NCI-H146 treated with DMSO at 0.1 percent for 48 hours (cell line): ENCODE results near the gene THBS1.

Experiments used
- DNase-seq: peaks from one replicate; lab custom pipeline; 2025; ENCODE audit not compliant: unreplicated experiment; lab: John Stamatoyannopoulos, UW

Gene THBS1

DNA sequence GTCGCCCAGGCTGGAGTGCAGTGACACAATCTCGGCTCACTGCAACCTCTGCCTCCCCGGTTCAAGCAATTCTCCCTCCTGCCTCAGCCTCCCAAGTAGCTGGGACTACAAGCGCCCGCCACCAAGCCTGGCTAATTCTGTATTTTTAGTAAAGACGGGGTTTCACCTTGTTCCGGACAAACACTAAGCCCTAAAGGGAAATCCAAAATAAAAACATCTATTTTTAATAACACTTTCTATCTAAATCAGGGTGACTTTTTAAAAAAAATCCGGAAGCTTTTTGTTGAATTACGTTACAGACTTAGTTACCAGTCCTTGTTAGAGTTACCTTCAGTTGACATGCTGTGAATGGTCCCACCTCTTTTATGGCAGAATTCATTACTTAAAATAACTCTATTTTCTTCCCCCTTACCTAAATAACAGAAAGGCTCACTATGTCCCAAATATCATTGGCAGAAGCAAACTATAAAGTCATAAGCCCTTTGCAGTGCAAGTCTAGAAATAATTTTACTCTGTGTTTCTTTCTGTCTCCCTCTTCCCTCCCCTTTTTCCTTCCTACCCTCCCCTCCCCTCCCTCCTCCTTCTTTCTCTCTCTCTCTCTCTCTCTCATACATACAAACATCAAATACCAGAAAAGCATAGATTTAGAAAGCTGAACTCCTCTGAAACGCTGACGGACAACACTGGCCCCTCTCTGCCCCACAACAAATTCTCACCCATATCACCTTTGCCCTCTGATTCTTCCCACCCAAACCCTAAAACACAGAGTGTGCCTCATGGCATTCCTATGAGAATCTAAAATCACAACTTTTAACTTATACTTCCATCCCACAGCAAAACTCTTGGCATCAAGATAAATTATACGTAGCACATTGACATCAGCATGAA, 18.3 kb downstream of the THBS1 start:
- DNase-seq = no peak

DNA sequence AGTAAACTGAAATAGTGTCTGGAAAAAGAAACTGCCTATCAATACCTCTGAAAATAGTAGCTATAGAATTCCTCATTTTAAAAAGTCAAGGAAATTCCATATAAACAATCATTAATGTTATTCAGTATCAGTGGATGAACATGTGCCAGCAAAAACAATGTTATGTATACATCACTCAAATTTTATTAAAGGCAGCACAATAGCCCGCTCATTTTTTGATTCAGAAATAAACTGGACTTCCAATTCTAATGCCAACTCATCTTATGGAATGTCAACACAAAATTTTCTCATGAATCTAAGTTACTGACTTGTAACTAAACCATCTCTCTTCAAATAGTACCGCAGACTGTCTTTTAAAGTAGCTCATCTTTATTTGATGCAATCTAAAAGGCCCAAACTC, 19.0 kb downstream of the THBS1 start:
- DNase-seq = no peak

DNA sequence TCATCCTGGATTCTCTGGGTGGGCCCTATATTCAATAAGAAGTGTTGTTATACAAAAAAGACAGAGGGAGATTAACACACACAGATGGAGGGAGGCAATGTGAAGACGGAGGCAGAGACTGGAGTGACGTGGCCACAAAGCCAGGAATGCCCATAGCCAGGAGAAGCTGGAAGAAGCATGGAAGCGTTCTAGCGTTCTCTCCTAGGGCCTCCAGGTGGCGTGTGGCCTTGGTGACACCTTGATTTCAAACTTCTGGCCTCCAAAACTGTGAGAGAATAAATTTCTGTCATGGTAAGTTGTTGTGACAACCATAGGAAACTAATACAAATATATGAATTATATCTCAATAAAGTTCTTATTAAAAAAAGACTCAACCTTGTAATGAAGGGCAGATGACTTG, 21.3 kb downstream of the THBS1 start:
- no peak for DNase-seq

DNA sequence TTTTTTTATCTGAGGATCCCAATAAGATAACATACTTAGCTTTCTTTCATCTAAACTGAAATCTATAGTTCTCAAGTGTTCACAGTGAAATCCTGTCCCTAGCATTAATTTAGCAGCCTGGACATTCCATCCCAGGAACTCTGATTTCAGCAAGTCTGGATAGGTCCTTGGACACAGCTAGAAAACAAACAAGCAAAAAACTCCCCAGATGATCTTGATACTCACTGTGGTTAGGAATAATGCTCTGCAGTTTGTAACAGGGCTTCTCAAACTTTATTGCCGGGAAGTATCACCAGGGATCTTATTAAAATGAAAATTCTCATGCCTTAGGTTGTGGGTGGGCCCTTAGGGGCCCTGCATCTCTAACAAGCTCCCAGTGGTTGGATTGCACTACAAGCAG, 24.3 kb downstream of the THBS1 start:
- no peak for DNase-seq

GRCh38 chr15:39608185-39609139, 27.6 kb downstream of the THBS1 start:
- no peak for DNase-seq

GRCh38 chr15:39609166-39609916, 28.5 kb downstream of the THBS1 start:
- no peak for DNase-seq

GRCh38 chr15:39610665-39611064, 29.8 kb downstream of the THBS1 start:
- no peak for DNase-seq

- DNase-seq = no peak
These were observed 32.4 kb downstream of the THBS1 start for GRCh38 chr15:39613271-39613670.

GRCh38 chr15:39613861-39614260, 33.0 kb downstream of the THBS1 start:
- no peak for DNase-seq

DNA sequence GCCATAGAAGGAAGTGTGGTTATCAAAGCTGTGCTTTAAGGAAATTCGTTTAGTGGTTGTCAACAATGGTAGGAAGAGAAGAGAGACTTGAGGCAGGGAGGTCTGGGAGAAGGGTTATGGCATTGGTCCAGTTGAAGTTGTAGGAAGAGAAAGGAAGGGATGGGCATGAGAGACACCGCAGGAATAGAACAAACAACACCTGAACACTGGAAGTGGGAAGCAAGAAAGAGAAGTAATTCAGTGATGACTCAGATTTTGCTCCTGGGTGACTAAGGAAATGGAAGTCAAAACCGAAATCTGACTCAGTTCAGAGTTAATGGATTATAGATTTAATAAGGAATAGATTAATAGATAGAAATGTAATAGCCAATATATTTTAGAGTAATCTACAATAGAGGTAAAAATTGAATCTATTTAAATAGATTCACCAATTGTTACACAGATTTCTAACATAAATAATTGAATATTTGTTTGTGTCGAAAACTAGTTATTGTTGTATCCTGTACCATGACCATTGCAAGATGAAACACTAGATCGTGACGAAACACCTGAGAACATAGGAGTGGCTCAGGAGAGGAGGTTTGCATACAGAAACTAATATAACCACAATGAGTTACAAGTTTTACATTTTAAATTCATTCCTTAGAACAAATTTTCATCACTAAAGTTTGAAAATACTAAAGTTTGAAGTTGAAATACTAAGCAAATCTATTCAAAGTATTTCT, 36.0 kb downstream of the THBS1 start:
- DNase-seq = no peak

- no peak for DNase-seq
These were observed 37.4 kb downstream of the THBS1 start for GRCh38 chr15:39618063-39618823.

GRCh38 chr15:39621210-39621609, 40.3 kb downstream of the THBS1 start:
- no peak for DNase-seq

- no peak for DNase-seq
These were observed 41.1 kb downstream of the THBS1 start for GRCh38 chr15:39621976-39622375.

GRCh38 chr15:39622660-39623516, 42.0 kb downstream of the THBS1 start:
- no peak for DNase-seq

GRCh38 chr15:39623529-39623931, 42.7 kb downstream of the THBS1 start:
- no peak for DNase-seq

GRCh38 chr15:39624806-39625205, 43.9 kb downstream of the THBS1 start:
- DNase-seq = no peak

DNA sequence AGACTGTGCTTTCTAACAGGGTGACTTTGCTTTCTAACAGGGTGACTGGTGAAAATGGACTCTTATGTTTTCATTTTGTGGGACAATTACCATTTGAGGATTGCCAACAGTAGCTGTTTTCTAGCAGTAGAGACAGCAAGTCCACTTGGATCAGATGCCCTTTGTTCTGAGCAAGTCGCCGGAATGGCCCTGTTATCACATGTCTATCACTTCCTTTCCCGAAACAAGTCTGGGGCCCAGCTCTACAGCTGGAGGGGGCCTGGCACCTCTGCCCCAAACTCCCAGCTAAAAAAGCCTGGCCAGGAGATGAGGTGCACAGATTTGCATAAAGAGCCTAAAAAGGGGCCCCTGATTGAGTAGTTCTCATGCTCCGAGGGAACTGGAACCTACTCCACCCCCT, 44.6 kb downstream of the THBS1 start:
- DNase-seq = no peak

GRCh38 chr15:39625856-39626255, 45.0 kb downstream of the THBS1 start:
- DNase-seq = no peak
